Kidney (tissue), 14 donors: ENCODE results near the gene CMAS. TPM values are rescaled to one million over a fixed set of nuclear protein-coding genes. Genes with fewer than 3 reads are reported as not detected.

Source experiments
- DNase-seq, 5 donors: peaks; one replicate each; pipeline ENCODE4 v3.0.0-alpha.2; 2013 to 2020
- FAIRE-seq: peaks from 2 replicates; lab custom pipeline; 2012; peaks lifted over from hg19 to GRCh38; lab: Jason Lieb, UNC
- H3K27ac ChIP-seq, 2 donors: one replicate each; pipeline ENCODE4 v1.7.0; 2013; ENCODE audit warnings: low read depth in 2 of 2, low read length in 2 of 2, inconsistent platforms in 1 of 2
- H3K27me3 ChIP-seq: one replicate; pipeline ENCODE4 v1.7.1; 2013; ENCODE audit warnings: low read length, inconsistent platforms; ENCODE audit not compliant: control insufficient read depth, insufficient read depth
- H3K36me3 ChIP-seq, 3 donors: one replicate each; pipeline versions ENCODE4 v1.7.0 to v1.7.1; 2013; ENCODE audit warnings: low read length in 3 of 3, control low read depth in 1 of 3, inconsistent platforms in 1 of 3; ENCODE audit not compliant: insufficient read depth in 3 of 3, control insufficient read depth in 2 of 3
- H3K4me1 ChIP-seq, 3 donors: one replicate each; pipeline versions ENCODE4 v1.7.0 to v1.7.1; 2013; ENCODE audit warnings: low read length in 3 of 3, inconsistent platforms in 1 of 3, low read depth in 1 of 3; ENCODE audit not compliant: control insufficient read depth in 2 of 3, insufficient read depth in 2 of 3
- H3K4me3 ChIP-seq, 3 donors: one replicate each; pipeline versions ENCODE4 v1.7.0 to v1.8.1; 2013; ENCODE audit warnings: low read length in 3 of 3, control low read depth in 1 of 3, inconsistent platforms in 1 of 3
- H3K9ac ChIP-seq, 3 donors: one replicate each; pipeline versions ENCODE4 v1.7.0 to v1.7.1; 2013; ENCODE audit warnings: low read length in 3 of 3, control low read depth in 1 of 3, inconsistent platforms in 1 of 3
- H3K9me3 ChIP-seq, 3 donors: one replicate each; pipeline versions ENCODE4 v1.7.0 to v1.7.1; 2013; ENCODE audit warnings: low read length in 3 of 3, control low read depth in 1 of 3, inconsistent platforms in 1 of 3; ENCODE audit not compliant: control insufficient read depth in 2 of 3, insufficient read depth in 1 of 3
- intact Hi-C: fragments of 100-400 bp; cut with DNase I; formaldehyde crosslinking; loops from one replicate; pipeline ENCODE4 v1.11.1; 2022
- polyA plus RNA-seq: library from polyadenylated mRNA; stranded (reverse); fragments of 350-450 nt; fragmentation: Illumina TruSeq; extraction: RNeasy Lipid Tissue Mini Kit (QIAGEN cat#74804); gene quantifications from one replicate; pipeline ENCODE4 v1.2.3, GENCODE V29; 2014; ENCODE audit warnings: low read depth, low replicate concordance; ENCODE audit not compliant: insufficient read depth
- total RNA-seq: library from RNA; stranded (reverse); fragmentation: NEBNext Ultra II Directional; extraction: Animal tissue kit (Norgen Biotek cat#: 25700); gene quantifications from one replicate; pipeline ENCODE4 v1.2.1, GENCODE V29; 2021
- TF ChIP-seq, protein P1 (sequence below): IDR thresholded peaks from 3 replicates; pipeline ENCODE4 v1.5.1; 2012; ENCODE audit warnings: mild to moderate bottlenecking, moderate library complexity, borderline replicate concordance; ENCODE audit not compliant: insufficient read depth; ENCODE audit errors: extremely low read depth
- donor health status: control.
- donor health status: control.
- donor health status: control.
- donor health status: control.
- donor health status: control.
- donor health status: DM: yes; HTN: yes; CAD: no.
- donor health status: Normal renal cell carcinoma (clear cell type).

Gene CMAS
- total and polyA plus RNA-seq, 2 donors from 2014 or later: 29.2 to 45.2 TPM

DNA sequence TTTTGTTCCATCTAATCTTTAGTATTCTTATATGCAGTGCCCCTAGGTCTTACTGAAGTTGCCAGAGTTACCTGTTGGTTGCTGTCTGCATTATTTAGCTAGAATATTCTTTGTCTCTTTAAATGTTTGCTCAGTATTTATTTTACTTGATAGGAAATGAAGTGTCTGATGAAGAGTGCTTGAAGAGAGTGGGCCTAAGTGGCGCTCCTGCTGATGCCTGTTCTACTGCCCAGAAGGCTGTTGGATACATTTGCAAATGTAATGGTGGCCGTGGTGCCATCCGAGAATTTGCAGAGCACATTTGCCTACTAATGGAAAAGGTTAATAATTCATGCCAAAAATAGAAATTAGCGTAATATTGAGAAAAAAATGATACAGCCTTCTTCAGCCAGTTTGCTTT, 18.9 kb downstream of the CMAS start:
- intact Hi-C loops: no loop called here
- Histone ChIP-seq H3K36me3 (peaks cover 0 to 27% (median 6%) of the 10 kb centered on the region in 3 donors), H3K4me3 (no peak overlapping the region), H3K4me1 (no peaks in the 10 kb centered on the region), H3K9me3 (no peaks in the 10 kb centered on the region), H3K27ac (no peak overlapping the region), H3K9ac (no peak overlapping the region), H3K27me3 (no peaks in the 10 kb centered on the region)
- FAIRE-seq (no peak), DNase-seq (no peak)
- TF ChIP-seq, protein P1, sequence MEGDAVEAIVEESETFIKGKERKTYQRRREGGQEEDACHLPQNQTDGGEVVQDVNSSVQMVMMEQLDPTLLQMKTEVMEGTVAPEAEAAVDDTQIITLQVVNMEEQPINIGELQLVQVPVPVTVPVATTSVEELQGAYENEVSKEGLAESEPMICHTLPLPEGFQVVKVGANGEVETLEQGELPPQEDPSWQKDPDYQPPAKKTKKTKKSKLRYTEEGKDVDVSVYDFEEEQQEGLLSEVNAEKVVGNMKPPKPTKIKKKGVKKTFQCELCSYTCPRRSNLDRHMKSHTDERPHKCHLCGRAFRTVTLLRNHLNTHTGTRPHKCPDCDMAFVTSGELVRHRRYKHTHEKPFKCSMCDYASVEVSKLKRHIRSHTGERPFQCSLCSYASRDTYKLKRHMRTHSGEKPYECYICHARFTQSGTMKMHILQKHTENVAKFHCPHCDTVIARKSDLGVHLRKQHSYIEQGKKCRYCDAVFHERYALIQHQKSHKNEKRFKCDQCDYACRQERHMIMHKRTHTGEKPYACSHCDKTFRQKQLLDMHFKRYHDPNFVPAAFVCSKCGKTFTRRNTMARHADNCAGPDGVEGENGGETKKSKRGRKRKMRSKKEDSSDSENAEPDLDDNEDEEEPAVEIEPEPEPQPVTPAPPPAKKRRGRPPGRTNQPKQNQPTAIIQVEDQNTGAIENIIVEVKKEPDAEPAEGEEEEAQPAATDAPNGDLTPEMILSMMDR: no peak

DNA sequence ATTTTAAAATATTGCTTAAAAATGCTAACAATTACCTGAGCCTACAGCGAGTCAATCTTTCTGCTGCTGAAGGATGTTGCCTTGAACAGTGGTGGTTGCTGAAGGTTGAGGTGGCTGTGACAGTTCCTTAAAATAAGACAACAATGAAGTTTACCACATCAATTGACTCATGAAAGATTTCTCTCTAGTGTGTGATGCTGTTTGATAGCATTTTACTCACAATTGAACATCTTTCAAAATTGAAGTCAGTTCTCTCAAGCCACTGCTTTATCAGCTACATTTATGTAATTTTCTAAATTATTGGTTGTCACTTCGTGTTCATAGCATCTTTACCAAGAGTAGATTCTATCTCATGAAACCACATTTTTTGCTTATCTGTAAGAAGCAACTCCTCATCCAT, 20.3 kb downstream of the CMAS start:
- Histone ChIP-seq H3K9me3 (no peaks in the 10 kb centered on the region), H3K27ac (no peak overlapping the region), H3K36me3 (peaks cover 0 to 22% (median 6%) of the 10 kb centered on the region in 3 donors), H3K4me3 (no peak overlapping the region), H3K4me1 (no peaks in the 10 kb centered on the region), H3K27me3 (no peaks in the 10 kb centered on the region), H3K9ac (no peak overlapping the region)
- FAIRE-seq: no peak
- TF ChIP-seq, protein P1: no peak
- intact Hi-C loops: no loop called here
- DNase-seq: no peak

DNA sequence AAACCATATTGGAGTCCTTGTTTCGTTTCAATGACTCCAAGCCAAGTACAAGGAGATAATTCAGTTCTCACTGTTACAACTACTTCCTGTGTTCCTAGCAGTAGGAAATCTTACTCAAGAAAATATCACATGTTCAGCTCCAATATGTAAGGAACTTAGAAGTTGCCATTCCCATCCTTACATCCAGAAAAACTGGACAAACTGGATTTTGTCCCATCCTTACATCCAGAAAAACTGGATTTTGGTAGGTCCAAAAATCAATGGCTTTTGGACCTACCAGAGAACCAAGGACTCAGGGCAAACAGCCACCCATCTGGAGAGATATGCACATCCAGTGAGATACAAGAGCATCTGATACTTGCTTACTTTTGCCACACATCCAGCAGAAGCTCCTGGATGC, 23.8 kb downstream of the CMAS start:
- Histone ChIP-seq H3K27ac (no peak overlapping the region), H3K27me3 (no peaks in the 10 kb centered on the region), H3K9me3 (no peaks in the 10 kb centered on the region), H3K4me1 (no peaks in the 10 kb centered on the region), H3K4me3 (no peak overlapping the region), H3K36me3 (peaks cover 0 to 9% (median 0%) of the 10 kb centered on the region in 3 donors), H3K9ac (no peak overlapping the region)
- FAIRE-seq (no peak), DNase-seq (no peak)
- TF ChIP-seq, protein P1: no peak
- intact Hi-C loops: no loop called here

DNA sequence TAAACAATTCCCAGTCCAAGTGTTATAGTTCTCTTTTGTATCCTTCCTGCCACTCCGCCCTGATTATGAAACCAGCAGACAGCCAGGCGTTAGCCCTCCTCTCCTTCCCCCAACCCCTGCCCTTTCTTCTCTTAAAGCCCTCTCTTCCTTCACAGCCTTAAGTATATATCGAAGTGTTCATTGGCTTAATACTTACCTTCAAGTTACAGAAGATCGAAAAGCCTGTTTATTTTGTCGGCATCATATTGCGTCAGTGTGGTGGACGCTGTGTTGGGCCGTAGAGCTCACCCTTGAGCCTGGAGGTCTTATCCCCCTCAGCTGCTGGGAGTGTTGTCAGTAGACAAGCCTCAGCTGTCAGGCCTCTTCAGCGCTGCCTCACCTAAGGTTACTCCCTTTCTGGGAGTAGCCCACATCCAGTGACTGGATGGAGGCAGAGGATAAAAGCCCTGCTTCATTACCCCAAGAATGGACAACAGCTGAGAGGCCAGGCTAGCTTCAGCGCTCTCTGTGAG, 36.2 kb downstream of the CMAS start:
- Histone ChIP-seq H3K27ac (no peak overlapping the region), H3K4me1 (no peaks in the 10 kb centered on the region), H3K9me3 (no peaks in the 10 kb centered on the region), H3K9ac (no peak overlapping the region), H3K4me3 (peak overlapping the region in 1 of 3 donors; percentile 1), H3K36me3 (no peaks in the 10 kb centered on the region), H3K27me3 (no peaks in the 10 kb centered on the region)
- TF ChIP-seq, protein P1: no peak
- peak in 4 of 5 donors; percentile 30 to 68 (median 51) for DNase-seq
- no peak for FAIRE-seq
- intact Hi-C loops: loop anchor here (10.0 kb wide), 1 partner anchor 363 kb away; no protein-coding TSS in a partner anchor
